Testis (tissue), 3 donors: ENCODE data around the gene RAET1G. TPM values are rescaled to one million over a fixed set of nuclear protein-coding genes. Genes with fewer than 3 reads are reported as not detected.

Experiments used
- DNase-seq: peaks from one replicate; pipeline ENCODE4 v3.0.0-alpha.2; 2019
- H3K27ac ChIP-seq, 2 donors: fragments of 200-600 bp; sonication (generic); one replicate each; pipeline ENCODE4 v1.5.1; 2019
- H3K27me3 ChIP-seq: fragments of 200-600 bp; sonication (generic); one replicate; pipeline ENCODE4 v1.5.1; 2019
- H3K36me3 ChIP-seq: fragments of 200-600 bp; sonication (generic); one replicate; pipeline ENCODE4 v1.5.1; 2017; ENCODE audit warnings: low read depth; ENCODE audit errors: missing control alignments
- H3K4me1 ChIP-seq: fragments of 200-600 bp; sonication (generic); one replicate; pipeline ENCODE4 v1.5.1; 2019
- H3K4me3 ChIP-seq, 2 donors: fragments of 200-600 bp; sonication (generic); one replicate each; pipeline ENCODE4 v1.5.1; 2017 to 2019
- H3K9me3 ChIP-seq: fragments of 200-600 bp; sonication (generic); one replicate; pipeline ENCODE4 v1.5.1; 2017
- POLR2A ChIP-seq: fragments of 450-650 bp; IDR thresholded peaks from one replicate; pipeline ENCODE4 v1.6.1; 2017; ENCODE audit warnings: antibody characterized with exemption, mild to moderate bottlenecking, moderate library complexity
- WGBS, 2 donors: methylation state at CpG; one replicate each; pipeline ENCODE4 v1.1.5; 2018; 5-methylcytosine and 5-hydroxymethylcytosine counted together
- intact Hi-C: fragments of 100-400 bp; cut with DNase I; formaldehyde crosslinking; loops from one replicate; pipeline ENCODE4 v1.15.1; 2023; ENCODE audit warnings: low total_unique reads
- polyA plus RNA-seq: library from polyadenylated mRNA; stranded (reverse); fragments of 350-450 nt; fragmentation: Illumina TruSeq; extraction: RNeasy Lipid Tissue Mini Kit (QIAGEN cat#74804); gene quantifications from one replicate; pipeline ENCODE4 v1.2.3, GENCODE V29; 2014; ENCODE audit warnings: low read depth, low replicate concordance; ENCODE audit not compliant: insufficient read depth
- total RNA-seq, 2 donors: library from RNA; depleted of rRNA; stranded (reverse); fragments of >200 nt; gene quantifications; one replicate each; pipeline ENCODE4 v1.2.3, GENCODE V29; 2016
- TF ChIP-seq, protein P1 (sequence below), 3 experiments: fragments of 450-650 bp in 2 of 3; fragments of 200-600 bp in 1 of 3; sonication (generic) in 1 of 3; IDR thresholded peaks; one replicate each; pipeline ENCODE4 v1.5.1; 2016 to 2019; ENCODE audit warnings: antibody characterized with exemption in 3 of 3, mild to moderate bottlenecking in 2 of 3, moderate library complexity in 1 of 3

The RAET1G gene
- total and polyA plus RNA-seq, 3 donors from 2014 or later: 0.30 TPM; not detected in 2

DNA sequence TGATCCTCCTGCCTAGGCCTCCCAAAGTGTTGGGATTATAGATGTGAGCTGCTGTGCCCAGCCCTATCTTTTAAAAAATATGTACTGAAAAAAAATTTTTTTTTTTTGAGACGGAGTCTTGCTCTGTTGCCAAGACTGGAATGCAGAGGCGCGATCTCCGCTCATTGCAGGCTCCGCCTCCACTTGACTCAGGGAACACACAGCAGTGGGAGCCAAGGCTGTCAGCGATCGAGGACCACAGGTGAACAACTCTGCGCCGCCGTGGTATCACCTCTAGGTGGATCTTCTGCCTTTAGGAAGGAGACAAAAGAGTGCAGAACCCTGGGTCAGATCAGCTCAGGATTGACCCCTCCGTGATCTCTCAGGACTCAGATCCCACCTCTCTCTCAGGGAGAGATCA lies 38.7 kb downstream of the RAET1G start:
- H3K27ac ChIP-seq: no peak overlapping the region
- no peaks in the 10 kb centered on the region for H3K27me3 ChIP-seq
- intact Hi-C loops: no loop called here
- TF ChIP-seq, protein P1, sequence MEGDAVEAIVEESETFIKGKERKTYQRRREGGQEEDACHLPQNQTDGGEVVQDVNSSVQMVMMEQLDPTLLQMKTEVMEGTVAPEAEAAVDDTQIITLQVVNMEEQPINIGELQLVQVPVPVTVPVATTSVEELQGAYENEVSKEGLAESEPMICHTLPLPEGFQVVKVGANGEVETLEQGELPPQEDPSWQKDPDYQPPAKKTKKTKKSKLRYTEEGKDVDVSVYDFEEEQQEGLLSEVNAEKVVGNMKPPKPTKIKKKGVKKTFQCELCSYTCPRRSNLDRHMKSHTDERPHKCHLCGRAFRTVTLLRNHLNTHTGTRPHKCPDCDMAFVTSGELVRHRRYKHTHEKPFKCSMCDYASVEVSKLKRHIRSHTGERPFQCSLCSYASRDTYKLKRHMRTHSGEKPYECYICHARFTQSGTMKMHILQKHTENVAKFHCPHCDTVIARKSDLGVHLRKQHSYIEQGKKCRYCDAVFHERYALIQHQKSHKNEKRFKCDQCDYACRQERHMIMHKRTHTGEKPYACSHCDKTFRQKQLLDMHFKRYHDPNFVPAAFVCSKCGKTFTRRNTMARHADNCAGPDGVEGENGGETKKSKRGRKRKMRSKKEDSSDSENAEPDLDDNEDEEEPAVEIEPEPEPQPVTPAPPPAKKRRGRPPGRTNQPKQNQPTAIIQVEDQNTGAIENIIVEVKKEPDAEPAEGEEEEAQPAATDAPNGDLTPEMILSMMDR (IDR thresholded peaks at IDR 0.05): no peak
- TF ChIP-seq POLR2A: no peak
- DNase-seq: peak; percentile 61
- H3K4me1 ChIP-seq: no peaks in the 10 kb centered on the region
- H3K4me3 ChIP-seq: no peak overlapping the region
- H3K9me3 ChIP-seq: no peaks in the 10 kb centered on the region
- no peaks in the 10 kb centered on the region for H3K36me3 ChIP-seq
- 21 to 36% methylated on average over 11 of the region's 11 CpGs for WGBS, 2 donors

- H3K36me3 ChIP-seq: no peaks in the 10 kb centered on the region
- TF ChIP-seq POLR2A: no peak
- TF ChIP-seq, protein P1 (IDR thresholded peaks at IDR 0.05): no peak
- no peaks in the 10 kb centered on the region for H3K9me3 ChIP-seq
- no peak overlapping the region for H3K4me3 ChIP-seq
- no peaks in the 10 kb centered on the region for H3K27me3 ChIP-seq
- intact Hi-C loops: no loop called here
- WGBS, 2 donors: 96 to 98% methylated on average over 2 of the region's 2 CpGs
- no peak for DNase-seq
- no peak overlapping the region for H3K27ac ChIP-seq
- H3K4me1 ChIP-seq: no peaks in the 10 kb centered on the region
These were observed 41.1 kb downstream of the RAET1G start for GRCh38 chr6:149881860-149882259.

GRCh38 chr6:149881066-149881766 lies 41.7 kb downstream of the RAET1G start:
- Histone ChIP-seq H3K4me3 (no peak overlapping the region), H3K4me1 (no peaks in the 10 kb centered on the region), H3K27ac (no peak overlapping the region), H3K9me3 (no peaks in the 10 kb centered on the region), H3K36me3 (no peaks in the 10 kb centered on the region), H3K27me3 (no peaks in the 10 kb centered on the region)
- 84 to 90% methylated on average over 7 to 10 of the region's 10 CpGs for WGBS, 2 donors
- intact Hi-C loops: no loop called here
- no peak for TF ChIP-seq POLR2A
- TF ChIP-seq, protein P1 (IDR thresholded peaks at IDR 0.05): no peak
- no peak for DNase-seq

GRCh38 chr6:149877659-149878058 lies 45.3 kb downstream of the RAET1G start:
- DNase-seq: no peak
- Histone ChIP-seq H3K4me1 (no peaks in the 10 kb centered on the region), H3K36me3 (no peaks in the 10 kb centered on the region), H3K9me3 (no peaks in the 10 kb centered on the region), H3K27ac (no peak overlapping the region), H3K4me3 (no peak overlapping the region), H3K27me3 (no peaks in the 10 kb centered on the region)
- TF ChIP-seq POLR2A: no peak
- TF ChIP-seq, protein P1 (IDR thresholded peaks at IDR 0.05): no peak
- intact Hi-C loops: no loop called here
- 95 to 100% methylated on average over 1 of the region's 1 CpG for WGBS, 2 donors
